GM19193 (cell line): Measurements from ENCODE around the gene ASPM.

Source experiments
- POLR2A ChIP-seq: IDR thresholded peaks from 4 replicates; pipeline ENCODE4 v1.6.1; 2011; ENCODE audit not compliant: insufficient read depth, insufficient read length; ENCODE audit errors: extremely low read depth

ASPM gene

GRCh38 chr1:197124376-197124775 is 22.1 kb downstream of the ASPM start:
- TF ChIP-seq POLR2A: no peak

- TF ChIP-seq POLR2A: no peak
These were observed 30.3 kb downstream of the ASPM start for GRCh38 chr1:197116156-197116555.

- TF ChIP-seq POLR2A: no peak
These were observed 39.6 kb downstream of the ASPM start for GRCh38 chr1:197106869-197107268.

- no peak for TF ChIP-seq POLR2A
These were observed 43.2 kb downstream of the ASPM start for GRCh38 chr1:197103300-197103699.

GRCh38 chr1:197101978-197102377 is 44.5 kb downstream of the ASPM start:
- no peak for TF ChIP-seq POLR2A

- no peak for TF ChIP-seq POLR2A
These were observed 45.8 kb downstream of the ASPM start for GRCh38 chr1:197100677-197101076.

GRCh38 chr1:197099444-197099843 is 47.0 kb downstream of the ASPM start:
- TF ChIP-seq POLR2A: no peak

GRCh38 chr1:197096137-197096536 is 50.3 kb downstream of the ASPM start:
- TF ChIP-seq POLR2A: no peak

GRCh38 chr1:197093226-197093885 is 53.1 kb downstream of the ASPM start:
- no peak for TF ChIP-seq POLR2A

GRCh38 chr1:197092491-197093023 is 53.9 kb downstream of the ASPM start:
- TF ChIP-seq POLR2A: no peak

- TF ChIP-seq POLR2A: no peak
These were observed 63.0 kb downstream of the ASPM start for GRCh38 chr1:197083474-197083873.

GRCh38 chr1:197081117-197081753 is 65.2 kb downstream of the ASPM start:
- TF ChIP-seq POLR2A: no peak

- no peak for TF ChIP-seq POLR2A
These were observed 66.1 kb downstream of the ASPM start for GRCh38 chr1:197080323-197080722.

GRCh38 chr1:197076585-197076984 is 69.9 kb downstream of the ASPM start:
- TF ChIP-seq POLR2A: no peak

GRCh38 chr1:197073978-197074377 is 72.5 kb downstream of the ASPM start:
- no peak for TF ChIP-seq POLR2A

- no peak for TF ChIP-seq POLR2A
These were observed 79.0 kb downstream of the ASPM start for GRCh38 chr1:197067457-197067818.
